Measurements from ENCODE around the gene SLC9A5. TPM values are rescaled to one million over a fixed set of nuclear protein-coding genes. Genes with fewer than 3 reads are reported as not detected.

SLC9A5 gene
- total RNA-seq, 1 experiment from 2014 or later: 0.98 TPM

- no peak for DNase-seq (ENCODE audit: low read depth)
Observed at GRCh38 chr16:67256701-67257230, 8.0 kb downstream of the SLC9A5 start.

DNA sequence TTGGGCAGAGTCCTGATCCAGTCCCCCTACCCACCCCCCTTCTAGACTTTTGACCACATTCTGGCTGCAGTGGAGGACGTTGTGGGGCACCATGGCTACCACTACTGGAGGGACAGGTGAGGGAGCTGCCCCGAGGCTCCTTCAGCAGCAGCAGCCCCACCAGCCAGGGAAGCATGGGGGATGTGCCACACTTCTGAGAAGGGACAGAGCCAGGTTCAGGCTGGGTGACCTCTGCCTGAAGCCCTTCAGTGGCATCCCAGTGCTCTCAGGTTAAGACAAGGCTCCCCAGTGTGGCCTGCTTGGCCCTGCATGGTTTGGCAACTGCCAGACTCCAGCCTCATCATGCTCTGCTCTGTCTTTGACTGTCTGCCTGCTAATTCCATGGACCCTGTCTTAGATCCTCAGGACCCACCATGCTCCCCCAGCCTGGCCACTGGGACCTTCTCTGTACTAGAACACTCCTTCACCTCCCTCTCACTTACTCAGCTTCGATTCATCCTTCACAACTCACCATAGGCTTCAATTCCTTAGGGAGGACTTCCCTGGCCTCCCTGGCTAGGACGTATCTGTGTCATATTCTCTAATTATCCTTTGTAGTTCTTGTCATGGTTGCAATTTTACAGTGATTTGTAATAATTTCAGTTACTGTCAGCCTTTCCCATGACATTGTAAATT, 8.8 kb downstream of the SLC9A5 start:
- DNase-seq (ENCODE audit: low read depth): no peak

DNA sequence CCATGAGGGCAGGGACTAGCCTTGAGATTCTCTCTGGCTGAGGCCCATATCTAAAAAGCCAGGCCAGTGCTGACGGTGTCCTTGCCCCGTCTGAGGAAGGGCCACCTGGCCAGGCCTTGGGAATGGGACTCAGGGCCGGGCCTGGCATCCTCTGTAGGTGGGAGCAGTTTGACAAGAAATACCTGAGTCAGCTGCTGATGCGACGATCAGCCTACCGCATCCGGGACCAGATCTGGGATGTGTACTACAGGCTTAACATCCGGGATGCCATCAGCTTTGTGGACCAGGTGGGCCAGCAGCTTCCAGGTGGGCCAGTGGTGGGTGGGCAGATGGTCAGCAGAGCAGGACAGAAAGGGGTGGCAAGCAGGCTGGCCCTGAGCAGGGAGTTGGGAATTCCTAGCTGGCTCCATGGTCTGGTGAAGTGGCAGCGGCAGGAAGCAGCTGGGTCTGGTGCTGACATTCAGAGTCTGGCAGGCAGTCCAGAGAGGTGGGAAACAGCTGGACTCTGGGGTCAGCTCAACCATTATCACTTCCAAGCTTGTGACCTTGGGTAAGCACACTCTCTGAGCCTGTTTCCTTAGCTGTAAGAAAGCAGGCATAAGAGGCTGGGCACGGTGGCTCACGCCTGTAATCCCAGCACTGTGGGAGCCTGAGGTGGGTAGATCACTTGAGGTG, 9.5 kb downstream of the SLC9A5 start:
- DNase-seq (ENCODE audit: low read depth): no peak

DNA sequence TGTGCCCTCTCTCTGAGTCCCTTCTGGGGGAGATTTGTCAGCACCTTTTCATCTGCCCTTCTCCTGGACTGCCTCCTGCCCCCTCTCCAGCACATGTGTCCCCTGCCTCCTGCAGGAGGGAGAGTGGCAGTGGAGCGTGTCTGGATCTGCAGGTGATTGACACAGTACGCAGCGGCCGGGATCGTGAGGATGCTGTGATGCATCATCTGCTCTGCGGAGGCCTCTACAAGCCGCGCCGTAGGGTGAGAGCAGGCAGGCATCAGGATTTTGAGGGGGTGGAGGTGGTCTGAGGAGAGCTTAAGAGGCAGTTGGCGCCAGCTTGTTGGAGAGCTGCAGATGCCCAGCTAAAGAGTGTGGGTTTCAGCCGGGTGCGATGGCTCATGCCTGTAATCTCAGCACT, 10.9 kb downstream of the SLC9A5 start:
- no peak for DNase-seq (ENCODE audit: low read depth)

- DNase-seq (ENCODE audit: low read depth): peak; percentile 60
Observed at GRCh38 chr16:67260426-67261063, 11.8 kb downstream of the SLC9A5 start.

GRCh38 chr16:67263201-67263600, 14.4 kb downstream of the SLC9A5 start:
- DNase-seq (ENCODE audit: low read depth): no peak

DNA sequence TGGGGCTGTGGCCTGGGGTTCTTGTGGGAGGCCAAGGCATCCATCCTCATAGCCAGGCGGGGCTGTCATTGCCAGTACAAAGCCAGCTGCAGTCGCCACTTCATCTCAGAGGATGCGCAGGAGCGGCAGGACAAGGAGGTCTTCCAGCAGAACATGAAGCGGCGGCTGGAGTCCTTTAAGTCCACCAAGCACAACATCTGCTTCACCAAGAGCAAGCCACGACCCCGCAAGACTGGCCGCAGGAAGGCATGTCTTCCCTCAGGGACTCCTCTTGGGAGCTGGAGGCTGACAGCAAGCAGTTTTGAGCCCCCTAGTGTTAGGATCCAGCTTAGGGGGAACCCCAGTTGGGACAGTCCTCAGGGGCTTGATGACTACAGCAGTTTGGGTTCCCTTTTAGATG, 15.5 kb downstream of the SLC9A5 start:
- DNase-seq (ENCODE audit: low read depth): no peak

GRCh38 chr16:67264866-67265265, 16.1 kb downstream of the SLC9A5 start:
- no peak for DNase-seq (ENCODE audit: low read depth)

DNA sequence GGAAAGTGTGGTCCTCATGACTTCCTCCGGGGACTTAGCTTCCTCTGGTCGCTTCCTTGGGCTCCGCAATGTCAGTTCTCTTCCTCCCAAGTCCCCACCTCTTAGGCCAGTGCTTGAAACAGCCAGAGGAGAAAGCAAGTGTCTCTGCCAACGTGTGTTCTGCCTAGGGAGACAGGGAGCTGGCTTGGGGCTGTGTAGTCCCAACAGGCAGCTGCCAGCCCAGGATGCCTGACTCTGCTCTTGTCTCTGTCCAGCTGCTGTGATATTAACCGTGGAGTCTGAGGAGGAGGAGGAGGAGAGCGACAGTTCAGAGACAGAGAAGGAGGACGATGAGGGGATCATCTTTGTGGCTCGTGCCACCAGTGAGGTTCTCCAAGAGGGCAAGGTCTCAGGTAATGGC, 17.1 kb downstream of the SLC9A5 start:
- no peak for DNase-seq (ENCODE audit: low read depth)

GRCh38 chr16:67268136-67268579, 19.4 kb downstream of the SLC9A5 start:
- peak; percentile 86 for DNase-seq (ENCODE audit: low read depth)

- no peak for DNase-seq (ENCODE audit: low read depth)
Observed at GRCh38 chr16:67269766-67270165, 21.0 kb downstream of the SLC9A5 start.

GRCh38 chr16:67270931-67271338, 22.2 kb downstream of the SLC9A5 start:
- DNase-seq (ENCODE audit: low read depth): no peak

DNA sequence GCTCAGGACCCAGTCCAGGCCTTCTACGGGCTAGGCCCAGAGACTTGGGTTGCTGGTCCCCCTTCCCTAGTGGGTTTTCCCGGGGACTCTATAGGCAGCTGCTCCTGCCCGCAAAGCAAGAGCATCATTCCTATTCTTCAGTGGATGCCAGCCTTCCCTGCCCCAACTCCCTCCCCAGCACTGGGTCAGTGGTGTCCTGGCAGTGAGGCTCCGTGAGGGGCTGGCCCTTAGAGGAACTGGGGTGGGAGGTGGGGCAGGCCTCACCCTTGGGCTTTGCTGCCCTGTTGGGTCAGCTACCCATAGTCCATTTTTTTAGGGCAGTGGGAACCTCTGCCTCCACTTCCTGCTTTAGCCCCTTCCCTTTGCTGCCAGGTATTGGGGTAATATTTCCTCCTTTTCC, 22.7 kb downstream of the SLC9A5 start:
- no peak for DNase-seq (ENCODE audit: low read depth)

- no peak for DNase-seq (ENCODE audit: low read depth)
Observed at GRCh38 chr16:67275321-67275720, 26.5 kb downstream of the SLC9A5 start.

- DNase-seq (ENCODE audit: low read depth): peak; percentile 98
Observed at GRCh38 chr16:67277294-67277998, 28.7 kb downstream of the SLC9A5 start.

- DNase-seq (ENCODE audit: low read depth): peak; percentile 64
Observed at GRCh38 chr16:67277999-67278772, 29.4 kb downstream of the SLC9A5 start.

GRCh38 chr16:67278773-67279295, 30.1 kb downstream of the SLC9A5 start:
- DNase-seq (ENCODE audit: low read depth): no peak

GRCh38 chr16:67279296-67280089, 30.7 kb downstream of the SLC9A5 start, which contains the start of gene PLEKHG4:
Gene PLEKHG4 (plus strand): TSS chr16:67279532. CDS start chr16:67280045, 513 bp downstream.
- no peak for DNase-seq (ENCODE audit: low read depth)

DNA sequence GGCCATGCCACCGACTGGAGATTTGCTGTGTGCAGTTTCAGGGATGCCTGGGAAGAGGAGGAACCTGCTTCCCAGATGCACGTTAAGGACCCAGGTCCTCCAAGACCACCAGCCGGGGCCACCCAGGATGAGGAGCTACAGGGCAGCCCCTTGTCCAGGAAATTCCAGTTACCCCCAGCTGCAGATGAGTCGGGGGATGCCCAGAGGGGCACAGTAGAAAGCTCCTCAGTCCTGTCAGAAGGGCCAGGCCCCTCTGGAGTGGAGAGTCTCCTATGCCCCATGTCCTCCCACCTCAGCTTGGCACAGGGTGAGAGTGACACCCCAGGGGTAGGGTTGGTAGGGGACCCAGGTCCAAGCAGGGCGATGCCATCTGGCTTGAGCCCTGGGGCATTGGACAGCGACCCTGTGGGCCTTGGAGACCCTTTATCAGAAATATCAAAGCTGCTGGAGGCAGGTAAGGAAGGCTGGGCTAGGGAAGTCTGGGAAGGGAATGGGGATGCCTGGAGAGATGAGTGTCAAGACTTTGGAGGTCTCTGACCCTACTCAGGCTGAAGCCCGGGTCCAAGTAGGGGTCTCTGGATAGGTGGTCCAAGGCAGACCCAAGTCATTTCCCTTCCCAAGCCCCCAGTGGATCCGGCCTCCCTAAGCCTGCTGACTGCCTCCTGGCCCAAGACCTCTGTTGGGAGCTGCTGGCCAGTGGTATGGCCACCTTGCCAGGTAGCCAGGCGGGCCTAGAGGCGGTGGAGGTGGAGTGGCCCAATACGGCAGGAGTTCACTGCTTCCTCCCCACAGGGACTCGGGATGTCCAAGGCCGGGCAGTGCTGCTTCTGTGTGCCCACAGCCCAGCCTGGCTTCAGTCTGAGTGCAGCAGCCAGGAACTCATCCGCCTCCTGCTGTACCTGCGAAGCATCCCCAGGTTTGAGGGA, 31.6 kb downstream of the SLC9A5 start:
- no peak for DNase-seq (ENCODE audit: low read depth)

Data from LHCN-M2 (cell line).